Measurements from ENCODE around the gene FEN1. TPM values are rescaled to one million over a fixed set of nuclear protein-coding genes. Genes with fewer than 3 reads are reported as not detected.

The FEN1 gene
- total and polyA plus RNA-seq, 2 of the 13 experiments (the other 11 are each of a cell fraction or from before 2014, with no cell fraction given): 12.4 to 102 TPM

GRCh38 chr11:61783717-61784505 lies 8.8 kb upstream of the FEN1 start:
- no peaks in the 10 kb centered on the region for H3K79me2 ChIP-seq (ENCODE audit: insufficient read depth, low read length)
- ChIA-PET CTCF (ENCODE audit: low intra/inter-chr PET ratio, low total read pairs) (no interaction called here), POLR2A (interaction anchor here (1.2 to 1.8 kb wide), 4 partner anchors 14 to 324 kb away, joined by 3 to 5 read pairs (median 4); no protein-coding TSS in a partner anchor)
- no peak overlapping the region for H3K4me3 ChIP-seq (replicated peaks in 1 of 3; ENCODE audit: insufficient read depth in 1 of 3, low read depth in 2 of 3, low read length in 3 of 3)
- in situ Hi-C loops (cut with HindIII; ENCODE audit: extremely low pct_ligation_motif_present, low pct_unique_long_range_greater_than_20kb): loop anchor here (5.0 kb wide), 1 partner anchor 37 kb away; no protein-coding TSS in a partner anchor
- H3K4me2 ChIP-seq (ENCODE audit: low read depth, low read length): no peak overlapping the region
- H4K20me1 ChIP-seq (ENCODE audit: insufficient read depth, low read length): no peaks in the 10 kb centered on the region
- 93% methylated on average over 9 of the region's 13 CpGs for WGBS (ENCODE audit: low lambda C conversion rate)
- no peak for FAIRE-seq
- no peak overlapping the region for H3K27ac ChIP-seq (ENCODE audit: extremely low read length, insufficient read depth, low read length)
- no peaks in the 10 kb centered on the region for H3K9me3 ChIP-seq (ENCODE audit: low read length)
- DNase-seq (ENCODE audit: low spot score): no peak
- intact Hi-C loops (cut with micrococcal nuclease; ENCODE audit: unreplicated experiment): no loop called here
- no peaks in the 10 kb centered on the region for H3K27me3 ChIP-seq (ENCODE audit: control insufficient read depth in 1 of 2, insufficient read depth in 2 of 2, low read length in 2 of 2)
- BruUV-seq (replicated peaks): no TSS peak
- H3K36me3 ChIP-seq (replicated peaks in 1 of 2; ENCODE audit: control insufficient read depth in 1 of 2, insufficient read depth in 2 of 2, low read length in 2 of 2): peaks cover 26 to 82% of the 10 kb centered on the region in 2 experiments; a peak in 4 of 5 replicates
- no peak for ATAC-seq
- H3K4me1 ChIP-seq (ENCODE audit: insufficient read depth, low read length): peaks cover 5% of the 10 kb centered on the region; the same call in 1 of the 2 replicates
- H3K9ac ChIP-seq (ENCODE audit: insufficient read depth, low read depth, low read length): no peak overlapping the region
- no peak overlapping the region for H2AFZ ChIP-seq (ENCODE audit: low read length)
- TF ChIP-seq ZFP36L2 (CRISPR knock-in tag; IDR thresholded peaks at IDR 0.05) (no peak), SETDB1 (CRISPR knock-in tag; IDR thresholded peaks at IDR 0.05; ENCODE audit: borderline replicate concordance) (no peak), KDM1A (CRISPR knock-in tag; IDR thresholded peaks at IDR 0.05) (no peak), ZNF124 (CRISPR knock-in tag; IDR thresholded peaks at IDR 0.05) (no peak), HOXA3 (CRISPR knock-in tag; IDR thresholded peaks at IDR 0.05) (no peak), NFYB (CRISPR knock-in tag; IDR thresholded peaks at IDR 0.05) (no peak), KDM5A (IDR thresholded peaks at IDR 0.05; ENCODE audit: borderline replicate concordance, low read length) (no peak), MED1 (CRISPR knock-in tag; IDR thresholded peaks at IDR 0.05) (no peak), SNAPC2 (CRISPR knock-in tag; IDR thresholded peaks at IDR 0.05) (no peak), ZGPAT (CRISPR knock-in tag; IDR thresholded peaks at IDR 0.05) (no peak), ZMYM4 (CRISPR knock-in tag; IDR thresholded peaks at IDR 0.05) (no peak), ZNF546 (CRISPR knock-in tag; conservative IDR thresholded peaks at IDR 0.05) (no peak), ZNF136 (CRISPR knock-in tag; IDR thresholded peaks at IDR 0.05; ENCODE audit: low read depth) (no peak)
- TF ChIP-seq, protein P1, sequence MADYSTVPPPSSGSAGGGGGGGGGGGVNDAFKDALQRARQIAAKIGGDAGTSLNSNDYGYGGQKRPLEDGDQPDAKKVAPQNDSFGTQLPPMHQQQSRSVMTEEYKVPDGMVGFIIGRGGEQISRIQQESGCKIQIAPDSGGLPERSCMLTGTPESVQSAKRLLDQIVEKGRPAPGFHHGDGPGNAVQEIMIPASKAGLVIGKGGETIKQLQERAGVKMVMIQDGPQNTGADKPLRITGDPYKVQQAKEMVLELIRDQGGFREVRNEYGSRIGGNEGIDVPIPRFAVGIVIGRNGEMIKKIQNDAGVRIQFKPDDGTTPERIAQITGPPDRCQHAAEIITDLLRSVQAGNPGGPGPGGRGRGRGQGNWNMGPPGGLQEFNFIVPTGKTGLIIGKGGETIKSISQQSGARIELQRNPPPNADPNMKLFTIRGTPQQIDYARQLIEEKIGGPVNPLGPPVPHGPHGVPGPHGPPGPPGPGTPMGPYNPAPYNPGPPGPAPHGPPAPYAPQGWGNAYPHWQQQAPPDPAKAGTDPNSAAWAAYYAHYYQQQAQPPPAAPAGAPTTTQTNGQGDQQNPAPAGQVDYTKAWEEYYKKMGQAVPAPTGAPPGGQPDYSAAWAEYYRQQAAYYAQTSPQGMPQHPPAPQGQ (CRISPR knock-in tag; IDR thresholded peaks at IDR 0.05; ENCODE audit: borderline replicate concordance): no peak
- TF ChIP-seq, protein P2, sequence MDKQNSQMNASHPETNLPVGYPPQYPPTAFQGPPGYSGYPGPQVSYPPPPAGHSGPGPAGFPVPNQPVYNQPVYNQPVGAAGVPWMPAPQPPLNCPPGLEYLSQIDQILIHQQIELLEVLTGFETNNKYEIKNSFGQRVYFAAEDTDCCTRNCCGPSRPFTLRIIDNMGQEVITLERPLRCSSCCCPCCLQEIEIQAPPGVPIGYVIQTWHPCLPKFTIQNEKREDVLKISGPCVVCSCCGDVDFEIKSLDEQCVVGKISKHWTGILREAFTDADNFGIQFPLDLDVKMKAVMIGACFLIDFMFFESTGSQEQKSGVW (CRISPR knock-in tag; IDR thresholded peaks at IDR 0.05; ENCODE audit: borderline replicate concordance): no peak
- TF ChIP-seq, protein P3, sequence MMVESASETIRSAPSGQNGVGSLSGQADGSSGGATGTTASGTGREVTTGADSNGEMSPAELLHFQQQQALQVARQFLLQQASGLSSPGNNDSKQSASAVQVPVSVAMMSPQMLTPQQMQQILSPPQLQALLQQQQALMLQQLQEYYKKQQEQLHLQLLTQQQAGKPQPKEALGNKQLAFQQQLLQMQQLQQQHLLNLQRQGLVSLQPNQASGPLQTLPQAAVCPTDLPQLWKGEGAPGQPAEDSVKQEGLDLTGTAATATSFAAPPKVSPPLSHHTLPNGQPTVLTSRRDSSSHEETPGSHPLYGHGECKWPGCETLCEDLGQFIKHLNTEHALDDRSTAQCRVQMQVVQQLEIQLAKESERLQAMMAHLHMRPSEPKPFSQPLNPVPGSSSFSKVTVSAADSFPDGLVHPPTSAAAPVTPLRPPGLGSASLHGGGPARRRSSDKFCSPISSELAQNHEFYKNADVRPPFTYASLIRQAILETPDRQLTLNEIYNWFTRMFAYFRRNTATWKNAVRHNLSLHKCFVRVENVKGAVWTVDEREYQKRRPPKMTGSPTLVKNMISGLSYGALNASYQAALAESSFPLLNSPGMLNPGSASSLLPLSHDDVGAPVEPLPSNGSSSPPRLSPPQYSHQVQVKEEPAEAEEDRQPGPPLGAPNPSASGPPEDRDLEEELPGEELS (CRISPR knock-in tag; IDR thresholded peaks at IDR 0.05): no peak
- TF ChIP-seq, protein P4, sequence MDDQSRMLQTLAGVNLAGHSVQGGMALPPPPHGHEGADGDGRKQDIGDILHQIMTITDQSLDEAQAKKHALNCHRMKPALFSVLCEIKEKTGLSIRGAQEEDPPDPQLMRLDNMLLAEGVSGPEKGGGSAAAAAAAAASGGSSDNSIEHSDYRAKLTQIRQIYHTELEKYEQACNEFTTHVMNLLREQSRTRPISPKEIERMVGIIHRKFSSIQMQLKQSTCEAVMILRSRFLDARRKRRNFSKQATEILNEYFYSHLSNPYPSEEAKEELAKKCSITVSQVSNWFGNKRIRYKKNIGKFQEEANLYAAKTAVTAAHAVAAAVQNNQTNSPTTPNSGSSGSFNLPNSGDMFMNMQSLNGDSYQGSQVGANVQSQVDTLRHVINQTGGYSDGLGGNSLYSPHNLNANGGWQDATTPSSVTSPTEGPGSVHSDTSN (CRISPR knock-in tag; IDR thresholded peaks at IDR 0.05; ENCODE audit: borderline replicate concordance): no peak
